Esophagus muscularis mucosa (tissue), 4 donors: Measurements from ENCODE around the gene TACC2. TPM values are rescaled to one million over a fixed set of nuclear protein-coding genes. Genes with fewer than 3 reads are reported as not detected.
"Not testable (repeated sequence)": the region's sequence is repeated elsewhere in the genome, so short reads cannot be mapped to it uniquely, and the experiment has no call there.

ENCODE experiments used
- DNase-seq: peaks from one replicate; pipeline ENCODE4 v3.0.0-alpha.2; 2017; ENCODE audit errors: extremely low spot score
- H3K27ac ChIP-seq, 4 donors: fragments of 200-600 bp; sonication (generic); replicated peaks in 1 of 4; 1 replicate in 3 of 4; 2 replicates in 1 of 4; pipeline ENCODE4 v1.5.1; 2016 to 2019; ENCODE audit warnings: mild to moderate bottlenecking in 1 of 4
- H3K27me3 ChIP-seq, 4 donors: fragments of 200-600 bp; sonication (generic); one replicate each; pipeline versions ENCODE4 v1.5.1 to v1.6.0; 2016 to 2019
- H3K36me3 ChIP-seq, 4 donors: fragments of 200-600 bp; sonication (generic); one replicate each; pipeline ENCODE4 v1.5.1; 2016 to 2019
- H3K4me1 ChIP-seq, 4 donors: fragments of 200-600 bp; sonication (generic); one replicate each; pipeline ENCODE4 v1.5.1; 2016 to 2019
- H3K4me3 ChIP-seq, 4 donors: fragments of 200-600 bp; sonication (generic); 1 replicate in 2 of 4; 2 replicates in 2 of 4; pipeline ENCODE4 v1.5.1; 2016 to 2019; ENCODE audit warnings: mild to moderate bottlenecking in 4 of 4, moderate library complexity in 1 of 4
- H3K9me3 ChIP-seq, 4 donors: fragments of 200-600 bp; sonication (generic); 1 replicate in 3 of 4; 2 replicates in 1 of 4; pipeline ENCODE4 v1.5.1; 2016 to 2019
- EP300 ChIP-seq: sonication (generic); formaldehyde crosslinking; IDR thresholded peaks from one replicate; pipeline ENCODE4 v1.6.1; 2017; ENCODE audit warnings: antibody characterized with exemption
- POLR2A ChIP-seq: fragments of 450-650 bp; IDR thresholded peaks from one replicate; pipeline ENCODE4 v1.6.1; 2017; ENCODE audit warnings: antibody characterized with exemption, moderate library complexity, mild to moderate bottlenecking, low read depth
- POLR2AphosphoS5 ChIP-seq, 2 donors: sonication (generic); formaldehyde crosslinking; IDR thresholded peaks; one replicate each; pipeline ENCODE4 v1.6.1; 2017; ENCODE audit warnings: antibody characterized with exemption in 2 of 2
- WGBS: methylation state at CpG from one replicate; pipeline ENCODE4 v1.1.5; 2018; 5-methylcytosine and 5-hydroxymethylcytosine counted together
- intact Hi-C: fragments of 100-400 bp; cut with DNase I; formaldehyde crosslinking; loops from one replicate; pipeline ENCODE4 v1.15.1; 2023
- total RNA-seq, 4 donors: library from RNA; depleted of rRNA; stranded (reverse); fragments of >200 nt; gene quantifications; one replicate each; pipeline versions ENCODE4 v1.1.0 to v1.2.1, GENCODE V29; 2016
- TF ChIP-seq, protein P1 (sequence below), 3 experiments: fragments of 200-600 bp in 2 of 3; fragments of 450-650 bp in 1 of 3; sonication (generic) in 2 of 3; IDR thresholded peaks; one replicate each; pipeline ENCODE4 v1.5.1; 2017 to 2019; ENCODE audit warnings: antibody characterized with exemption in 3 of 3, mild to moderate bottlenecking in 2 of 3, moderate library complexity in 1 of 3

Gene TACC2
- total RNA-seq, 4 donors from 2014 or later, result 53.7 to 99.4 (median 75.6) TPM

- intact Hi-C loops, result no loop called here
- H3K4me1 ChIP-seq, result peaks cover 5 to 41% (median 31%) of the 10 kb centered on the region in 4 donors
- H3K4me3 ChIP-seq, result no peak overlapping the region
- TF ChIP-seq POLR2A (no peak), POLR2AphosphoS5 (IDR thresholded peaks at IDR 0.05) (no peak), EP300 (no peak)
- TF ChIP-seq, protein P1, sequence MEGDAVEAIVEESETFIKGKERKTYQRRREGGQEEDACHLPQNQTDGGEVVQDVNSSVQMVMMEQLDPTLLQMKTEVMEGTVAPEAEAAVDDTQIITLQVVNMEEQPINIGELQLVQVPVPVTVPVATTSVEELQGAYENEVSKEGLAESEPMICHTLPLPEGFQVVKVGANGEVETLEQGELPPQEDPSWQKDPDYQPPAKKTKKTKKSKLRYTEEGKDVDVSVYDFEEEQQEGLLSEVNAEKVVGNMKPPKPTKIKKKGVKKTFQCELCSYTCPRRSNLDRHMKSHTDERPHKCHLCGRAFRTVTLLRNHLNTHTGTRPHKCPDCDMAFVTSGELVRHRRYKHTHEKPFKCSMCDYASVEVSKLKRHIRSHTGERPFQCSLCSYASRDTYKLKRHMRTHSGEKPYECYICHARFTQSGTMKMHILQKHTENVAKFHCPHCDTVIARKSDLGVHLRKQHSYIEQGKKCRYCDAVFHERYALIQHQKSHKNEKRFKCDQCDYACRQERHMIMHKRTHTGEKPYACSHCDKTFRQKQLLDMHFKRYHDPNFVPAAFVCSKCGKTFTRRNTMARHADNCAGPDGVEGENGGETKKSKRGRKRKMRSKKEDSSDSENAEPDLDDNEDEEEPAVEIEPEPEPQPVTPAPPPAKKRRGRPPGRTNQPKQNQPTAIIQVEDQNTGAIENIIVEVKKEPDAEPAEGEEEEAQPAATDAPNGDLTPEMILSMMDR (IDR thresholded peaks at IDR 0.05), result no peak
- no peaks in the 10 kb centered on the region for H3K9me3 ChIP-seq
- H3K36me3 ChIP-seq, result peaks cover 0 to 12% (median 0%) of the 10 kb centered on the region in 4 donors
- no peaks in the 10 kb centered on the region for H3K27me3 ChIP-seq
- 89% methylated on average over 6 of the region's 6 CpGs for whole genome bisulfite sequencing
- no peak for DNase-seq
- peak overlapping the region; percentile 83 to 88 (median 85) for H3K27ac ChIP-seq
These were observed 31.3 kb downstream of the TACC2 start for GRCh38 chr10:122020226-122020625.

DNA sequence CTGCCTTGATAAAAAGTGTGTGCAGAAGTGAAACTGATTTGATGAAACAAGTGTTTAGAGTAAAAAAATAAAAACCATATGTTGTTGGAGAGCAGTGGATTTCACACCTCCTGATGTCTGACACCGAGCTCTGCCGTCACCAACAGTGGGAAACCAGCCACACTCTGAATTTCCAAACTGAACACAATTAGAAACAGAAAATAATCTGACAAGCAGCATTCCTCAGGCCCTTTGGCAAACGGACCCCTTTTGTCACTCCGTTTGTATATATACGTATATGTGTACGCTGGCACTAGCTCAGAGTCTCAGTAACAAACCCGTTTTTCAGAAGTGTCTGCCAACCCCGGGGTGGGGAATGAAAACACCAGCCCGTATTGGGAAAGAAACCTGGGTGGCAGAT, 32.4 kb downstream of the TACC2 start:
- H3K36me3 ChIP-seq, result peaks cover 0 to 12% (median 0%) of the 10 kb centered on the region in 4 donors
- 8% methylated on average over 9 of the region's 9 CpGs for WGBS
- peaks cover 5 to 43% (median 33%) of the 10 kb centered on the region in 4 donors for H3K4me1 ChIP-seq
- DNase-seq, result no peak
- no peaks in the 10 kb centered on the region for H3K9me3 ChIP-seq
- peak overlapping the region; percentile 83 to 88 (median 85) for H3K27ac ChIP-seq
- intact Hi-C loops, result no loop called here
- TF ChIP-seq POLR2AphosphoS5 (IDR thresholded peaks at IDR 0.05) (peak; percentile 46 to 51), POLR2A (no peak)
- TF ChIP-seq, protein P1 (IDR thresholded peaks at IDR 0.05), result no peak
- peak overlapping the region; percentile 37 to 43 (median 40) for H3K4me3 ChIP-seq
- no peaks in the 10 kb centered on the region for H3K27me3 ChIP-seq

GRCh38 chr10:122021828-122022227, 32.9 kb downstream of the TACC2 start:
- Histone ChIP-seq H3K4me3 (peak overlapping the region; percentile 37 to 43 (median 40)), H3K9me3 (no peaks in the 10 kb centered on the region), H3K27me3 (no peaks in the 10 kb centered on the region), H3K4me1 (peaks cover 5 to 48% (median 35%) of the 10 kb centered on the region in 4 donors), H3K36me3 (peaks cover 0 to 12% (median 0%) of the 10 kb centered on the region in 4 donors), H3K27ac (peak overlapping the region; percentile 83 to 88 (median 85))
- WGBS, result 31% methylated on average over 11 of the region's 11 CpGs
- DNase-seq, result no peak
- intact Hi-C loops, result no loop called here
- no peak for TF ChIP-seq POLR2A
- TF ChIP-seq, protein P1 (IDR thresholded peaks at IDR 0.05), result no peak
- TF ChIP-seq POLR2AphosphoS5 (IDR thresholded peaks at IDR 0.05), result peak in 1 of 2 donors; percentile 42

- Histone ChIP-seq H3K36me3 (peaks cover 0 to 12% (median 0%) of the 10 kb centered on the region in 4 donors), H3K27me3 (no peaks in the 10 kb centered on the region), H3K4me3 (peak overlapping the region; percentile 37 to 43 (median 40)), H3K27ac (peak overlapping the region; percentile 83 to 88 (median 85)), H3K9me3 (no peaks in the 10 kb centered on the region), H3K4me1 (peaks cover 5 to 52% (median 36%) of the 10 kb centered on the region in 4 donors)
- TF ChIP-seq POLR2AphosphoS5 (IDR thresholded peaks at IDR 0.05) (no peak), POLR2A (no peak), EP300 (no peak)
- TF ChIP-seq, protein P1 (IDR thresholded peaks at IDR 0.05), result no peak
- no peak for DNase-seq
- 64% methylated on average over 4 of the region's 4 CpGs for WGBS
- intact Hi-C loops, result no loop called here
These were observed 33.3 kb downstream of the TACC2 start for GRCh38 chr10:122022276-122022675.

- H3K27me3 ChIP-seq, H3K9me3 ChIP-seq, H3K4me3 ChIP-seq, intact Hi-C loops, DNase-seq: not testable (repeated sequence)
- Histone ChIP-seq H3K4me1 (peaks cover 5 to 56% (median 34%) of the 10 kb centered on the region in 4 donors), H3K36me3 (peaks cover 0 to 12% (median 0%) of the 10 kb centered on the region in 4 donors), H3K27ac (peak overlapping the region; percentile 83 to 88 (median 85))
- 97% methylated on average over 7 of the region's 7 CpGs for WGBS
These were observed 34.3 kb downstream of the TACC2 start for GRCh38 chr10:122023257-122023656.
